Ovary (tissue), 9 donors: ENCODE data around the gene TNS3. TPM values are rescaled to one million over a fixed set of nuclear protein-coding genes. Genes with fewer than 3 reads are reported as not detected.

Source experiments
- DNase-seq, 5 donors: peaks; one replicate each; pipeline ENCODE4 v3.0.0-alpha.2; 2019 to 2020
- H3K27ac ChIP-seq, 2 donors: fragments of 200-600 bp; one replicate each; pipeline versions ENCODE4 v1.5.1 to v1.8.0; 2019 to 2022
- H3K27me3 ChIP-seq: fragments of 200-600 bp; one replicate; pipeline ENCODE4 v1.8.0; 2022
- H3K36me3 ChIP-seq: fragments of 200-600 bp; sonication (generic); one replicate; pipeline ENCODE4 v1.5.1; 2019
- H3K4me1 ChIP-seq: one replicate; pipeline ENCODE4 v1.8.1; 2013; ENCODE audit warnings: mild to moderate bottlenecking, moderate library complexity; ENCODE audit not compliant: insufficient read depth
- H3K4me3 ChIP-seq: fragments of 200-600 bp; sonication (generic); one replicate; pipeline ENCODE4 v1.5.1; 2017
- H3K9me3 ChIP-seq, 2 donors: fragments of 200-600 bp in 1 of 2; sonication (generic) in 1 of 2; one replicate each; pipeline versions ENCODE4 v1.5.1 to v1.8.1; 2013 to 2019; ENCODE audit warnings: mild to moderate bottlenecking in 1 of 2, moderate library complexity in 1 of 2
- EP300 ChIP-seq: sonication (generic); formaldehyde crosslinking; IDR thresholded peaks from one replicate; pipeline ENCODE4 v1.6.1; 2017; ENCODE audit warnings: antibody characterized with exemption
- POLR2A ChIP-seq: fragments of 450-650 bp; IDR thresholded peaks from one replicate; pipeline ENCODE4 v1.6.1; 2017; ENCODE audit warnings: antibody characterized with exemption, mild to moderate bottlenecking, moderate library complexity
- WGBS, 3 donors: extraction: QIAGEN DNeasy Blood & Tissue Kit in 1 of 3; methylation state at CpG; one replicate each; pipeline versions ENCODE4 v1.1.5 to v1.1.7; 2013 to 2017; 5-methylcytosine and 5-hydroxymethylcytosine counted together
- intact Hi-C, 4 donors: fragments of 100-400 bp; cut with DNase I; formaldehyde crosslinking; loops; one replicate each; pipeline versions ENCODE4 v1.11.0 to v1.15.1; 2022 to 2023
- polyA plus RNA-seq, 2 donors: library from polyadenylated mRNA; stranded (reverse); fragments of 200-250 nt in 1 of 2; fragments of 350-450 nt in 1 of 2; fragmentation: Illumina TruSeq in 1 of 2; extraction: RNeasy Lipid Tissue Mini Kit (QIAGEN cat#74804) in 1 of 2; gene quantifications; one replicate each; pipeline ENCODE4 v1.2.3, GENCODE V29; 2013 to 2014
- total RNA-seq, 7 donors: library from RNA; depleted of rRNA in 2 of 7; stranded (reverse); fragments of >200 nt in 2 of 7; fragmentation: NEBNext Ultra II Directional in 3 of 7; extraction: Animal tissue kit (Norgen Biotek cat#: 25700) in 3 of 7; gene quantifications; one replicate each; pipeline versions ENCODE4 v1.1.0 to v1.2.4, GENCODE V29; 2016 to 2023
- TF ChIP-seq, protein P1 (sequence below), 3 donors: fragments of 450-650 bp in 2 of 3; fragments of 200-600 bp in 1 of 3; IDR thresholded peaks; one replicate each; pipeline versions ENCODE4 v1.5.1 to v1.8.0; 2016 to 2022; ENCODE audit warnings: antibody characterized with exemption in 3 of 3, mild to moderate bottlenecking in 1 of 3
- donor health status: DM: no; HTN: no; CAD: no; lungs with moderate emphysema.
- donor health status: DM: no; HTN: no; CAD: no.
- donor health status: Bipolar disorder and iron deficiency.
- donor health status: DM: yes; HTN: yes; CAD: no.
- donor health status: DM: no; HTN: no; CAD: no.
- donor health status: DM: yes; HTN: yes; CAD: no.

Gene TNS3
- total and polyA plus RNA-seq, 9 donors = 36.6 to 137 (median 91.3) TPM

DNA sequence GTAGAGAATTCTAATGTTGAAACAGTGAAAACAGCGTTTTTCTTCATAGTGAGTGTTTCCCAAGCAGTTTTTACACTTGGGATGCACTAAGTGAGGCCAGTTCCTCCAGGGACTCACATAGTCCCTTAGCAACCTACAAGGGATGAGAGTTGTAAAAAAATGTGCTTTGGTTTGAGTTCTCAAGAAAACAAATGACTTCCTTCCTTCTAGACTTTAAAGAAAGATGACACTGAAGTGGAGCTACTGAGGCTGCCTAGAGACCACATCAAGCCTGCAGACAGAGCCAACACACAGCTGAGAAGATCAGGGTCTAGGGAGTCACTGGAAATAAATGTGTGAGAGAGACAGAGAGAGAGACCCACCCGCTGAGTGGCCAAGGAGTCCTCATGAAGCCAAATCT is 264.4 kb downstream of the TNS3 start:
- H3K27me3 ChIP-seq = no peaks in the 10 kb centered on the region

DNA sequence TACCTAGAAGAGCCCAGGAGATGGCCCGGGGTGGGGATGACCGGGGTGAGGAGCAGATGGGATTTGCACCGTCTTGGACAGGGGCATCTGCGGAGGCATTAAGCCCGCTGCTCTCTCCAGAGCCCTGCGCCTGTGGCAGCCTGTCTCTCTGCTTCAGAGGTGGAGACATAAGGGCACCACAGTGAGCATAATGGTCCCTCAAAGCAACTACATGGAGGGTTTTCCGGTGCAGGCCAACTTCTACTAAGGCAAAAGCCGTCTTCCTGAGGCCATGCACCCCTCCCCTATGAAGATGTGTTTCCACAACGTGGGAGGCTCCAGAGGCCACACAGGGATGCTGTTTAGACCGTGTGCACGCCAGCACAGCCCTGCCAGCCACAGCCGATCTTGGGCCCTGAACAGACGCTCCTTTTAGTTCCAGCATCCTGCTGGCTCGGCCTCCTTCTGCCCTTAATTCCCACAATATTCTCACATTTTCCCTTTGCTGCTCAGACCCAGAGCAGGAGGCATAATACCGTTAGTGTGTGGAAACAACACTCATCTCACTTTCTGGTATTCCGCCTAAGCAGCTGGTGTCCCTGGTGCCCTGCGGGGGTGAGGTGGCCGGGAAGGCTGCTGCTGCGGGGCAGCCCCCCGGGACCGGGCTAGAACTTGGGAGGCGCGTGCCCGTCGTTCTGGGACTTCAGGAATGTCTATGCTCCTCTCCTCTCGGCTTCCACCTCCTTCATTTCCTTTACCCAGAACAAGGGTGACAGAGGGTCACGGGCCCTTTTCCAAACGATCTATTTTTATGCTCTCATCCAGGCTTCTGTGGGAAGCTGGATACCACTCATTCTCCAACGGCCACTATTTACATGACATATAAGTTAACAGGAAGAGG is 266.9 kb downstream of the TNS3 start:
- no peaks in the 10 kb centered on the region for H3K9me3 ChIP-seq
- H3K4me1 ChIP-seq = peaks cover 11% of the 10 kb centered on the region
- 26 to 30% (median 27%) methylated on average over 29 of the region's 29 CpGs for WGBS, 3 donors
- intact Hi-C loops = no loop called here
- peak in 4 of 5 donors; percentile 40 to 58 (median 48) for DNase-seq
- peak overlapping the region; percentile 0 to 50 for H3K27ac ChIP-seq
- no peaks in the 10 kb centered on the region for H3K36me3 ChIP-seq
- no peaks in the 10 kb centered on the region for H3K27me3 ChIP-seq
- H3K4me3 ChIP-seq = no peak overlapping the region
- TF ChIP-seq EP300 = no peak
- no peak for TF ChIP-seq POLR2A
- TF ChIP-seq, protein P1, sequence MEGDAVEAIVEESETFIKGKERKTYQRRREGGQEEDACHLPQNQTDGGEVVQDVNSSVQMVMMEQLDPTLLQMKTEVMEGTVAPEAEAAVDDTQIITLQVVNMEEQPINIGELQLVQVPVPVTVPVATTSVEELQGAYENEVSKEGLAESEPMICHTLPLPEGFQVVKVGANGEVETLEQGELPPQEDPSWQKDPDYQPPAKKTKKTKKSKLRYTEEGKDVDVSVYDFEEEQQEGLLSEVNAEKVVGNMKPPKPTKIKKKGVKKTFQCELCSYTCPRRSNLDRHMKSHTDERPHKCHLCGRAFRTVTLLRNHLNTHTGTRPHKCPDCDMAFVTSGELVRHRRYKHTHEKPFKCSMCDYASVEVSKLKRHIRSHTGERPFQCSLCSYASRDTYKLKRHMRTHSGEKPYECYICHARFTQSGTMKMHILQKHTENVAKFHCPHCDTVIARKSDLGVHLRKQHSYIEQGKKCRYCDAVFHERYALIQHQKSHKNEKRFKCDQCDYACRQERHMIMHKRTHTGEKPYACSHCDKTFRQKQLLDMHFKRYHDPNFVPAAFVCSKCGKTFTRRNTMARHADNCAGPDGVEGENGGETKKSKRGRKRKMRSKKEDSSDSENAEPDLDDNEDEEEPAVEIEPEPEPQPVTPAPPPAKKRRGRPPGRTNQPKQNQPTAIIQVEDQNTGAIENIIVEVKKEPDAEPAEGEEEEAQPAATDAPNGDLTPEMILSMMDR (IDR thresholded peaks at IDR 0.05) = no peak

More for the DNA sequence above, 264.4 kb downstream of the TNS3 start:
- no peak for TF ChIP-seq POLR2A
- TF ChIP-seq, protein P1 (IDR thresholded peaks at IDR 0.05) = no peak
- TF ChIP-seq EP300 = no peak
- DNase-seq = no peak
- Histone ChIP-seq H3K4me1 (peaks cover 11% of the 10 kb centered on the region), H3K36me3 (no peaks in the 10 kb centered on the region), H3K4me3 (no peak overlapping the region), H3K9me3 (no peaks in the 10 kb centered on the region), H3K27ac (no peak overlapping the region)
- 74 to 86% (median 80%) methylated on average over 2 of the region's 2 CpGs for WGBS, 3 donors
- intact Hi-C loops = no loop called here

DNA sequence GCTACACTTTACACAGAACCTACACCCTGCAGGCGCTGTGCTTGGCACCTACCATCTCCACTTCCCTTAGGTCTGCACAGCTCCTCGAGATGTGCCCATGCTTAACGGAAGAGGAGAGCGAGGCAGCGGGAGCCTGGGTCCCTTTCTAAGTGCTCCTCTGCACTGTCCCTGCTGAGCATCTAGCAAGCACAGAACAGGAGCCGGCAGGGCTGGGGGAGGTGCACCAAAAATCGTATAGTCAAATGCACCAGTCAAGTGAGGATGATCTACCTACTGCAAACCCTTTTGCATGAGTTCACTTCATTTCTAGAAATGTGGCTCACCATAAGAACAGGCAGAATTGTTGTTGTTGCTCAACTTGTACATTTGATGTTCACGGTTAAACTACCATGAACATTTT is 267.7 kb downstream of the TNS3 start:
- no peak for DNase-seq
- no peak overlapping the region for H3K27ac ChIP-seq
- TF ChIP-seq POLR2A (no peak), EP300 (no peak)
- TF ChIP-seq, protein P1 (IDR thresholded peaks at IDR 0.05) = no peak
- 85 to 89% (median 85%) methylated on average over 8 of the region's 8 CpGs for WGBS, 3 donors
- intact Hi-C loops = no loop called here
- peaks cover 11% of the 10 kb centered on the region for H3K4me1 ChIP-seq
- H3K27me3 ChIP-seq = no peaks in the 10 kb centered on the region
- H3K36me3 ChIP-seq = no peaks in the 10 kb centered on the region
- H3K4me3 ChIP-seq = no peak overlapping the region
- H3K9me3 ChIP-seq = no peaks in the 10 kb centered on the region

DNA sequence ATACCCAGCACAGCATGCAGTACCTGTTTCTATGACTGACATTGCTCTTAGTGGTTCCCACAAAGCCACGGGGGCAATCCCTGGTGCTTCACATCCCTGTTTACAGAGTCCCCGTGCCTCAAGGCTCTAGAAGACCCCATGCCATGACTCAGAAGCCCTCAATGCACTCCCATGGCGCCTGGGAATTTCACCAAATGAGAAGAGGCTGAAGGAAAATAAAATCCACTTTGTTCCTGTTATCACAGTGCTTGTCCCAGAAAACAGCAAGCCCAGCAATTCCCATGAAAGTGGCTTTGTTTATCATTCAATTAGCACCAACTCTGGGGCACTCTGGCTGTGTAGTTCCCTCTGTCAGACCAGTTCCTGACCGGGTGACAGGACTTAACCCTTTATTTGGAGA is 268.3 kb downstream of the TNS3 start:
- TF ChIP-seq POLR2A (no peak), EP300 (no peak)
- TF ChIP-seq, protein P1 (IDR thresholded peaks at IDR 0.05) = no peak
- Histone ChIP-seq H3K36me3 (no peaks in the 10 kb centered on the region), H3K27ac (no peak overlapping the region), H3K27me3 (no peaks in the 10 kb centered on the region), H3K4me1 (peaks cover 11% of the 10 kb centered on the region), H3K9me3 (no peaks in the 10 kb centered on the region), H3K4me3 (no peak overlapping the region)
- intact Hi-C loops = no loop called here
- no peak for DNase-seq
- WGBS, 3 donors = 66 to 70% (median 68%) methylated on average over 4 of the region's 4 CpGs
